Lung (tissue), 12 donors: ENCODE data around the gene PRPSAP1. TPM values are rescaled to one million over a fixed set of nuclear protein-coding genes. Genes with fewer than 3 reads are reported as not detected.

Experiments used
- ATAC-seq: fragments of 200-7000 bp; cut with Tn5 transposase; one replicate; pipeline ENCODE4 v1.9.1; 2020; ENCODE audit warnings: moderate number of reproducible peaks; ENCODE audit not compliant: insufficient read depth, low FRiP score
- DNase-seq, 3 donors: peaks; one replicate each; pipeline ENCODE4 v3.0.0-alpha.2; 2013 to 2017
- H3K27ac ChIP-seq, 2 donors: one replicate each; pipeline ENCODE4 v1.5.1; 2013; ENCODE audit warnings: mild to moderate bottlenecking in 2 of 2, moderate library complexity in 2 of 2, control low read depth in 1 of 2, inconsistent platforms in 1 of 2, low read depth in 1 of 2, low read length in 1 of 2
- H3K27me3 ChIP-seq, 3 donors: one replicate each; pipeline ENCODE4 v1.5.1; 2013; ENCODE audit warnings: low read length in 2 of 3; ENCODE audit not compliant: control insufficient read depth in 3 of 3, insufficient read depth in 3 of 3
- H3K36me3 ChIP-seq, 4 donors: one replicate each; pipeline ENCODE4 v1.5.1; 2013; ENCODE audit warnings: low read length in 4 of 4, mild to moderate bottlenecking in 1 of 4, moderate library complexity in 1 of 4; ENCODE audit not compliant: control insufficient read depth in 4 of 4, insufficient read depth in 4 of 4
- H3K4me1 ChIP-seq, 5 donors: one replicate each; pipeline ENCODE4 v1.5.1; 2013; ENCODE audit warnings: low read length in 5 of 5, mild to moderate bottlenecking in 2 of 5, moderate library complexity in 1 of 5; ENCODE audit not compliant: control insufficient read depth in 5 of 5, insufficient read depth in 5 of 5
- H3K4me3 ChIP-seq: one replicate; pipeline ENCODE4 v1.5.1; 2013; ENCODE audit warnings: mild to moderate bottlenecking, control low read depth, moderate library complexity
- H3K9ac ChIP-seq, 2 donors: one replicate each; pipeline ENCODE4 v1.5.1; 2013; ENCODE audit warnings: low read length in 2 of 2, control low read depth in 1 of 2; ENCODE audit not compliant: insufficient read depth in 1 of 2
- H3K9me3 ChIP-seq, 4 donors: one replicate each; pipeline ENCODE4 v1.5.1; 2013; ENCODE audit warnings: low read length in 3 of 4, mild to moderate bottlenecking in 1 of 4, moderate library complexity in 1 of 4; ENCODE audit not compliant: control insufficient read depth in 4 of 4, insufficient read depth in 3 of 4
- CTCF ChIP-seq: IDR thresholded peaks from 2 replicates; pipeline ENCODE4 v1.5.1; 2012; ENCODE audit warnings: mild to moderate bottlenecking; ENCODE audit errors: control extremely low read depth, extremely low read depth
- WGBS, 2 donors: extraction: QIAGEN DNeasy Blood & Tissue Kit; methylation state at CpG; one replicate each; pipeline ENCODE4 v1.1.7; 2013; 5-methylcytosine and 5-hydroxymethylcytosine counted together
- polyA plus RNA-seq, 2 donors: library from polyadenylated mRNA; stranded (reverse); fragments of 200-250 nt; gene quantifications; one replicate each; pipeline ENCODE4 v1.2.1, GENCODE V29; 2013
- total RNA-seq, 2 donors: library from RNA; depleted of rRNA in 1 of 2; stranded (reverse); fragments of >200 nt in 1 of 2; gene quantifications; one replicate each; pipeline ENCODE4 v1.2.1, GENCODE V29; 2014 to 2021
- donor health status: control.
- donor health status: control.
- donor health status: Bipolar disorder and iron deficiency.
- donor health status: healthy.
- donor health status: DM: yes; HTN: yes; CAD: no.

PRPSAP1 gene
- total and polyA plus RNA-seq, 4 donors: 29.8 to 74.7 (median 34.6) TPM

GRCh38 chr17:76267051-76267576 lies 86.6 kb downstream of the PRPSAP1 start:
- peaks cover 0 to 12% (median 8%) of the 10 kb centered on the region in 4 donors for H3K36me3 ChIP-seq
- TF ChIP-seq CTCF: no peak
- no peak overlapping the region for H3K4me3 ChIP-seq
- H3K9me3 ChIP-seq: no peaks in the 10 kb centered on the region
- H3K4me1 ChIP-seq: peaks cover 7 to 50% (median 30%) of the 10 kb centered on the region in 5 donors
- DNase-seq (no peak), ATAC-seq (no peak)
- H3K27me3 ChIP-seq: no peaks in the 10 kb centered on the region
- H3K27ac ChIP-seq: peak overlapping the region; percentile 80 to 95
- WGBS, 2 donors: 56 to 59% methylated on average over 4 of the region's 4 CpGs
- peak overlapping the region in 1 of 2 donors; percentile 20 for H3K9ac ChIP-seq

GRCh38 chr17:76266244-76266938 lies 87.3 kb downstream of the PRPSAP1 start:
- WGBS, 2 donors: 1 to 4% methylated on average over 11 to 12 of the region's 12 CpGs
- peaks cover 0 to 12% (median 8%) of the 10 kb centered on the region in 4 donors for H3K36me3 ChIP-seq
- H3K27ac ChIP-seq: peak overlapping the region; percentile 80 to 95
- no peak for TF ChIP-seq CTCF
- peaks cover 7 to 43% (median 29%) of the 10 kb centered on the region in 5 donors for H3K4me1 ChIP-seq
- peak in 2 of 3 donors; percentile 44 to 50 for DNase-seq
- peak overlapping the region; percentile 86 for H3K4me3 ChIP-seq
- ATAC-seq: no peak
- H3K27me3 ChIP-seq: no peaks in the 10 kb centered on the region
- no peaks in the 10 kb centered on the region for H3K9me3 ChIP-seq
- H3K9ac ChIP-seq: peak overlapping the region; percentile 20 to 21

GRCh38 chr17:76265624-76266243 lies 88.0 kb downstream of the PRPSAP1 start:
- Histone ChIP-seq H3K27ac (peak overlapping the region; percentile 80 to 95), H3K9me3 (no peaks in the 10 kb centered on the region), H3K9ac (peak overlapping the region in 1 of 2 donors; percentile 21), H3K4me3 (peak overlapping the region; percentile 86), H3K27me3 (no peaks in the 10 kb centered on the region), H3K36me3 (peaks cover 0 to 9% (median 6%) of the 10 kb centered on the region in 4 donors), H3K4me1 (peaks cover 7 to 39% (median 25%) of the 10 kb centered on the region in 5 donors)
- TF ChIP-seq CTCF: no peak
- DNase-seq (peak; percentile 76 to 78 (median 78)), ATAC-seq (peak; percentile 13)
- 0% methylated on average over 46 to 76 of the region's 76 CpGs for WGBS, 2 donors
